IPS-NIHi7 (cell line): ENCODE measurements around the gene CLCN5.

Experiments used
- DNase-seq: peaks from one replicate; pipeline ENCODE4 v3.0.0; 2012; ENCODE audit warnings: mixed read lengths; ENCODE audit errors: extremely low spot score

The CLCN5 gene

DNA sequence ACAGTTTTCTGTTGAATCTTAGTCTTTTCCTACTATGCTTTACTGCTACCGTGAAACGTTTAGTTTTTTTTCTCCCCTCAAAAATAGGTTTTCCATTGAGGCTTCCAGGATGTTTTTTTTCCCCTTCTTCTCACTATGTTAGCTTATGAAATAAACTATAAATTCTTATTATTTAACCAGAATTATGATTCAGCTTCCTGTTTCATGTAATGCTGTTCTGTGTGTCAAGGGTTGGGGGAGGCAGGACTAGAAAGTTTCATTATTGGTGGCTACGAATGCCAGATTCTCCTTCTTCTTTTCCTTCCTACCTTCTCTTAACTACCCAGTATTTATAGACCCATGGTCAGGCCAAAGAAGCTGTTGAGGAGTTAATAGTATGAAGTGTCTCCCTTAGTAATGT lies 11.8 kb downstream of the CLCN5 start:
- DNase-seq: no peak

DNA sequence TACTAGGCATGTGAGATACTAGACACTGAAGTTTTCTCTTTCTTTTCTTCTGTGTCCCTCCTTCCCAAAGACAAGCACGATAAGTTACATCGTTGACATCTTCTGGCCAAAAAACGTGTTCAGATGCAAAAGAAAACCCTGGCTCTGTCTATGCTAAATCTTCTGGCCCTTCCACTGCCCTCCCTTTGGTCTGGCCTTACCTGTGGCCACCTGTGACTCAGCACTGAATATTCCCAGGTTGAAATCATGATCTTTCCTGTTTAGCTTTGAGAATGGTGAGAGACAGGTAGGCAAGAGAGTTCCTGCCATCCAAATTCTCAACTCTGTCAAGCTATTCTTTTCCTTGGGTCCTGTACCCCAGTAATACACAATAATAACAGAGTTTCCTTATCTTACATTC lies 12.3 kb downstream of the CLCN5 start:
- no peak for DNase-seq

DNA sequence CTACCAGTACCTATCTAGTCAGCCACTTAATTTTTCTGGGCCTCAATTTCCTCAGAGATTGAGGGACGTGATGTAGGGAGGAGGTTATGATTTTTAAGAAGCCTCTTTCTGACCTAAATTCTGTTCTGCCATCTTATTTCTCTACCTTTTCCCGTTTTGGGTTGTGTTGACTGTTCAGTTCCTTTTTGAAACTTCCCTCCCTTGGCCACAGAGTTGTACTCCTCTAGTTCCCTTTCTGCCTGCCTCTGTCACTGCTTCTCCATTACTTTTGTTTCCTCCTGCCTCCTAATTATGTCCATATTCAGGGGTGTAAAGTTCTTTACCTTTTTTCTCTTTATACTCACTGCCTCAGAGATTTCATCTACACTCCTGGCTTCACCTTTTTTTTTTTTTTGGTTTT lies 25.4 kb downstream of the CLCN5 start:
- no peak for DNase-seq

- no peak for DNase-seq
Observed at GRCh38 chrX:49949961-49950360, 27.6 kb downstream of the CLCN5 start.

- DNase-seq: no peak
Observed at GRCh38 chrX:49951524-49952193, 29.3 kb downstream of the CLCN5 start.

GRCh38 chrX:49956313-49956712 lies 33.9 kb downstream of the CLCN5 start:
- no peak for DNase-seq

DNA sequence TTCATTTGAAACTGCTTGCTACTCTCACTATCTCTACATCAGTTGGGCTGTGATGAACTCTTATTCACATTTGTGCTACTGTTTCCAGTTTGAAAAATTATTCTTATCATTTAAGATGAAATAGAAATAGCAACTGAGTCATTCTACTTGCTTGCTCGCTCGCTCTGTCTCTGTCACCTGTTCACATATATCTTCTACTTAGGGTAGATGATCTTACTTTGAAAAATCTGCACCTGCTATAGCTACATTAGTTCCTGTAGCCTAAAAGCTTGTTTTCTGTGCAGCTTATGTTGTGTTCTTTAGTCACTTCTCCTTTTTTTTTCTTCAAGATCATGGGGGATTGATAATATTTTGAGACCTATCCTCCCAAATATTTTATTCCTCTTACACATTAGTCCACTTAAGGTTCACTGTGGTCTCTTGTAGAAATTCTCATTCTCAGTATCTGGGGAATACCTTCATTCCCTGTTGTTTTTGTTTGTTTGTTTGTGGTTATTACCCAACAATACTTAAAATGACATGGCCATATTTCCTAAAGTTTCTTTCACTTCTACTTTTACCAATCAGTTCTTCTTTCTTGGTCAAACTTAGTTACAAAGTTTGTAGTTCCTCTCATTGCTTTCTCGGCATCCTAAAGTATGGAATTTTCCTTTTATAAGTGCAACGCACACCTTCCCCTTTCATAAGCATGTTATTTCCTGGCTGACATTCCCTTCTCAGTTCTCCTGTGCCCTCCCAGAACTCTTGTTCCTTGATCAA lies 36.5 kb downstream of the CLCN5 start:
- no peak for DNase-seq

GRCh38 chrX:49959602-49960001 lies 37.2 kb downstream of the CLCN5 start:
- no peak for DNase-seq

GRCh38 chrX:49960061-49960460 lies 37.7 kb downstream of the CLCN5 start:
- no peak for DNase-seq

DNA sequence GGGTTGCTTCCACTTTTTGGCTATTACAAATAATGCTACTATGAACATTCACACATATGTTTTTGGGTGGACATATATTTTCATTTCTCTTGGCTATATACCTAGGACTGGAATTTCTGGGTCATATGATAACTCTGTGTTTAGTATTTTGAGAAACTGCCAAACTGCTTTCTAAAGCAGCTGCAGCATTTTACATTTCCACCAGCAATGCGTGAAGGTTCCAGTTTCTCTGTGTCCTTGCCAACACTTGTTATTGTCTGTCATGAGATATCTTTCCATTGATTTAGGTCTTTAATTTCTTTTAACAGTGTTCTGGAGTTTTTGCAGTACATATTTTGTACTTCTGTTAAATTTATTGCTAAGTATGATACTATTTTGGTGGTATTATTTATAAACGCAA lies 48.3 kb downstream of the CLCN5 start:
- DNase-seq: no peak

DNA sequence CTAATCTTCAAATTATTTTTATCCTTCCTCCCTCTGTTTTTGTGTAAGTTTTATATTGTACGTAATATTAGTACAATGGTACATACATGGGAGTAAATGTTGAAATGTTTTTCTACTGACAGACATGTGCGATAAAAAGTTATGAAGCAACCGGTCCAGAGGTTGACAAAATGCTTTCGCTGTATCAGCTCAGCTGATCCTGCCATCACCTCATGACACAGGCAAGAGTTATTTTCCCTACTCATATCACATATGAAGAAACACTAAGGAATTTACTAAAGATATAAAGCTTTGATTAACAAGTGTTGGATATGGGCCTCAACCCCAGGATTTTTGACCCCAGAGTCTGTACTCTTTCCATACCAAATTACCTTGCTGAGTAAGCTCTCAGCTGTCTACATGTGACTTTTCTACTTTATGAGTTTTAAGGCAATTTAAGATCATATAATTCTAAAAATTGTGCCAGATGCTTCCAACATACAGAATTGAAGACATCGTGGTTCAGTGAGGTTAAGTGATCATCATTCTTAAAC lies 50.0 kb downstream of the CLCN5 start:
- DNase-seq: no peak

- DNase-seq: no peak
Observed at GRCh38 chrX:49976682-49977197, 54.3 kb downstream of the CLCN5 start.

- DNase-seq: no peak
Observed at GRCh38 chrX:49977319-49978090, 55.1 kb downstream of the CLCN5 start.

- DNase-seq: no peak
Observed at GRCh38 chrX:49978176-49978575, 55.8 kb downstream of the CLCN5 start.

- DNase-seq: no peak
Observed at GRCh38 chrX:49986058-49986457, 63.7 kb downstream of the CLCN5 start.

DNA sequence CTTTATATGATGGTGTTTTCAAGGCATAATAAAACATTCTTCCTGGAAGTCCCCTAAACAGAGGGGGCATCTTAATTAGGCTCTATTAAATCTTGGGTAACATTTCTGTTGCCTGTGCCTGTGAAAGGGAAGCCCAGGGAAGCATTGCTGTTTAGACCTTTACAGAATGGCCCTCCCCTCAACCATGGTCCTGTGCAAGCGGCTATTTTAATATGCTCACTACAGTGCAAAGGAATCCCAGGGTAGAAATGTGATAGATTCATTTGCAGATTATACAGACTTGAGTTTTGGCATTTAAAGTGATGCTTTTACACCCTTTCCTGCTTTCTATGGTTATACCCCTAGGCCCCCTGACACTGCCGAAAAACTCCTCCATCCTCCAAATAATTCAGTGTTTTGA lies 65.3 kb downstream of the CLCN5 start:
- no peak for DNase-seq

DNA sequence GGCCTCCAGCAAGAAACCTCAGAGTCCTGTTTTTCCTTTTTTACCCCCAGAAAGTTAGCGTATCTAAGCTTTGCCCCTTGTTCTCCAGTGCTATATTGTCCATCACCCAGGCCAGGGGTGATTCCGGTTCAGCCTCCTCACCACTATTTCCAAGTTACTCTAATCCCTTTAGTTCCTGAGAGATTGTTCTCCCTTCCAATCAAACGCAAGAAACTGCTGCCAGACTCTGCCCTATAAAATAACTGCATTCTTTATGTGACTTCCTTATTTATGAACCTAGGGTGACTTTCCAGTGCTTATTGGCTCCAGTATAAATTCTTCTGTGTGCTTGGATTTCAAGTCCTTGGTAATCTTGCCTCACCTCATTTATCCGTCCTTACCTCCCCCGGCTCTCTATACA lies 65.7 kb downstream of the CLCN5 start:
- no peak for DNase-seq

DNA sequence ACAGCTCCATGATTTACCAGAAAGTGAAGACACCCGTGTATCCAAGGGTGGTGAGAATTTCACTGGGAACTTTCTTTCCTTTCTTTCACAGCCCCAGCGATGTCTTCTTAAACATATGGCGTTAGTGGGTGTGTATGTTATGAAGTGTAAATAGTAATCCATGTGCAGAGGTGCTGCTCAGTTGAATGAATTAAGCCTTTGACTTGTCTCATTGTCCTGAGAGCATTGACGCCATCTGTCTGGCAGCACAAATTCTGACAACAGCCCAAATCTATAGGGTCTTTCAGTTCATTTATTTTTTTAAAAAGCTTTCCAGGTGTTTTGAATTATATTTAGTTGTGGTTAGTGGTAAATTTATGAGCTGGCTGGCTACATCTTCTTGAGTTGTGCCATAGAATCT lies 69.4 kb downstream of the CLCN5 start:
- no peak for DNase-seq

DNA sequence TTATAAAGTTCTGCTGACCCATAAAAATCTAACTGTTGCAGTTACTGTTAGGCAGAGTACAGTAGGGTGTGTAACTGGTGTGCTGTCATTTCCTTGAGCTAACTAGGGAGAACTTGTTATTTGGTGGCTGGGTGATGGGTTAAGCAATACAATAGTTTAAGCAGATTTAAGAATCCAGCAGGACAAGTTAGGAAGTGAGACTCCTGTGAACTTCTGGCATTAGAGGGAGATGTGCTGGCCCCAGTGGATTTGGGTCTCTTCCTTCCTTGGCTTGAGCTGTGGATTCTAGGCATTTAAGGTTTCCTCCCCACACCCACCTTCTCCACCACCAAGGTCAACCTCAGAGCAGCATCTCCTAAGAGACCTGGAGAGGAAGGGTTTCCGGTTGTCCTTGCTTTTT lies 70.5 kb downstream of the CLCN5 start:
- DNase-seq: no peak

DNA sequence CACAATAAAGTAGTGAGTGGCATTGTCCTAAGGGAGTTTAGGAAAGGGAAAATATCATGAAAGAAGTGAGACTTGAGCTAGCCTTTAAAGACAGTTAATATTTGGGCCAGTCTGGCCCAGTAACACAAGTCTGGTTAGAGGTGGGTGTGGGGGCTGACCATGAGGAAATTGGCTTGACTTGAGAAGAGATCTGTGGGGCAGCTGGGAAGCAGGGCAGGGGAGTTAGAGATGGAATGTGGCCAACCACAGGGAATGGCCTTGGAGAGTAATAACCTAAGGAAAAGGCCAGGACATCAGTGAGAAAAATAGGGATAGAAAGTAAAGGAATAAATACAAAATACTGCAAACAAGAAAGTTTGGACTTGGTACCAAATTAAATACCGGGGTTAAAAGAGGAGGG lies 71.3 kb downstream of the CLCN5 start:
- DNase-seq: no peak

DNA sequence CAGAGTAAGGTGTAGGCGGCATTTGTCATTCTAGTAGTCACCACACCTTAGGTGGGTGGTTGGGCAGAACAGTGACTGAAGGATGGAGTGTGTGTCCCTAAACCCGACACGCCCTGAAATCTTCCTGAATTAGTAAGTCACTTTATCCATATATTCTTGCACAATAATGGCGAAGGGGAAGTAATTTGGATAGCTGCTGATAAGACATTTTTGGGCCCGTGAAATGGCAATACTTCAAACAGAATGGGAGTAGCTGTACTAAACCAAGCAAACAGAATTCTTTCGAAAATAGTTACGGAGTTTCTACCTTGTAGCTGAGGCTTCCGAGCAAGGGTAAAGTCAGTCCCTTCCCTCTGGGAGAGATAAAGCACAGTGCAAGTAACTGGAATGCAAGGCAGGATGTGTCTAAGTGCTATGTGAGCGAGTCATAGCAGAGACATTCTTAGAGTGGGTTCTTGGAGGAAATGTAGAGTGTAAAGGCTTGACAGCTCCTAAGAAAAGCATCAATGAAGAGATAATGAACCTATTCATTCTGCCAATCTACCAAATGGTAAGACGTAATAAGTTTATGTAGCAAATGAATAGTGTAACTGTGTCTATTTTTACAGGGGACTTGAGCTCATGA lies 72.8 kb downstream of the CLCN5 start:
- peak; percentile 23 for DNase-seq
